K562 (cell line): Measurements from ENCODE around the gene SERTAD1.

Source experiments
- HNRNPK ChIP-seq: fragments of 200-400 bp; formaldehyde crosslinking; IDR thresholded peaks from one replicate; pipeline ENCODE4 v1.6.1; 2018; ENCODE audit warnings: mild to moderate bottlenecking, low read depth, low read length; ENCODE audit not compliant: poor library complexity, severe bottlenecking
- KDM1A ChIP-seq, 2 experiments: fragments of 450-650 bp; IDR thresholded peaks; 2 replicates each; pipeline ENCODE4 v1.6.1; 2016; ENCODE audit warnings: mild to moderate bottlenecking in 2 of 2
- MAFK ChIP-seq: IDR thresholded peaks from 2 replicates; pipeline ENCODE4 v1.6.1; 2011; ENCODE audit warnings: low read length, improper control_type of control experiment
- SMC3 ChIP-seq: conservative IDR thresholded peaks from 2 replicates; pipeline ENCODE4 v1.6.1; 2011; ENCODE audit warnings: low read depth, low read length, improper control_type of control experiment; ENCODE audit not compliant: insufficient read depth
- SRF ChIP-seq, 2 experiments: fragments of 250-450, 450-650 bp in 1 of 2; sonication (Bioruptor Pico) in 1 of 2; sonication (generic) in 1 of 2; formaldehyde crosslinking; IDR thresholded peaks; 2 replicates each; pipeline versions ENCODE4 v1.5.0 to v1.5.1; 2020 to 2022; ENCODE audit warnings: mild to moderate bottlenecking in 1 of 2, missing genetic modification reagents in 1 of 2
- TF ChIP-seq, protein P1 (sequence below): fragments of 250-450 bp; sonication (Bioruptor Pico); IDR thresholded peaks from 2 replicates; pipeline ENCODE4 v1.5.0; 2020; ENCODE audit warnings: mild to moderate bottlenecking, borderline replicate concordance

GRCh38 chr19:40446263-40446784, 20.5 kb upstream of the SERTAD1 start:
- TF ChIP-seq HNRNPK (no peak), SMC3 (no peak), SRF (CRISPR knock-in tag; IDR thresholded peaks at IDR 0.05) (no peak), KDM1A (IDR thresholded peaks at IDR 0.05) (no peak), MAFK (no peak)
- TF ChIP-seq, protein P1, sequence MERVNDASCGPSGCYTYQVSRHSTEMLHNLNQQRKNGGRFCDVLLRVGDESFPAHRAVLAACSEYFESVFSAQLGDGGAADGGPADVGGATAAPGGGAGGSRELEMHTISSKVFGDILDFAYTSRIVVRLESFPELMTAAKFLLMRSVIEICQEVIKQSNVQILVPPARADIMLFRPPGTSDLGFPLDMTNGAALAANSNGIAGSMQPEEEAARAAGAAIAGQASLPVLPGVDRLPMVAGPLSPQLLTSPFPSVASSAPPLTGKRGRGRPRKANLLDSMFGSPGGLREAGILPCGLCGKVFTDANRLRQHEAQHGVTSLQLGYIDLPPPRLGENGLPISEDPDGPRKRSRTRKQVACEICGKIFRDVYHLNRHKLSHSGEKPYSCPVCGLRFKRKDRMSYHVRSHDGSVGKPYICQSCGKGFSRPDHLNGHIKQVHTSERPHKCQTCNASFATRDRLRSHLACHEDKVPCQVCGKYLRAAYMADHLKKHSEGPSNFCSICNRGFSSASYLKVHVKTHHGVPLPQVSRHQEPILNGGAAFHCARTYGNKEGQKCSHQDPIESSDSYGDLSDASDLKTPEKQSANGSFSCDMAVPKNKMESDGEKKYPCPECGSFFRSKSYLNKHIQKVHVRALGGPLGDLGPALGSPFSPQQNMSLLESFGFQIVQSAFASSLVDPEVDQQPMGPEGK = no peak; the same call in 1 of the 2 replicates
